Epithelial cell of proximal tubule (primary cell): ENCODE results near the gene MTA3. TPM values are rescaled to one million over a fixed set of nuclear protein-coding genes. Genes with fewer than 3 reads are reported as not detected.

Experiments
- DNase-seq: peaks from one replicate; pipeline ENCODE4 v3.0.0-alpha.2; 2011; ENCODE audit warnings: low read depth
- H3K4me3 ChIP-seq: 2 replicates; pipeline ENCODE4 v1.5.1; 2011; ENCODE audit warnings: low read depth, mild to moderate bottlenecking, low read length
- CTCF ChIP-seq: conservative IDR thresholded peaks from 2 replicates; pipeline ENCODE4 v1.5.1; 2012; ENCODE audit warnings: low read depth, mild to moderate bottlenecking, low read length
- total RNA-seq: library from RNA; depleted of rRNA; stranded (reverse); fragments of >200 nt; gene quantifications from 2 replicates; pipeline ENCODE4 v1.2.3, GENCODE V29; 2015

The MTA3 gene
- total RNA-seq, 1 donor from 2014 or later: 17.8 TPM

- no peak for TF ChIP-seq CTCF
- DNase-seq: no peak
- H3K4me3 ChIP-seq: no peak overlapping the region
Measured at GRCh38 chr2:42566025-42566424, 2.4 kb upstream of the MTA3 start.

DNA sequence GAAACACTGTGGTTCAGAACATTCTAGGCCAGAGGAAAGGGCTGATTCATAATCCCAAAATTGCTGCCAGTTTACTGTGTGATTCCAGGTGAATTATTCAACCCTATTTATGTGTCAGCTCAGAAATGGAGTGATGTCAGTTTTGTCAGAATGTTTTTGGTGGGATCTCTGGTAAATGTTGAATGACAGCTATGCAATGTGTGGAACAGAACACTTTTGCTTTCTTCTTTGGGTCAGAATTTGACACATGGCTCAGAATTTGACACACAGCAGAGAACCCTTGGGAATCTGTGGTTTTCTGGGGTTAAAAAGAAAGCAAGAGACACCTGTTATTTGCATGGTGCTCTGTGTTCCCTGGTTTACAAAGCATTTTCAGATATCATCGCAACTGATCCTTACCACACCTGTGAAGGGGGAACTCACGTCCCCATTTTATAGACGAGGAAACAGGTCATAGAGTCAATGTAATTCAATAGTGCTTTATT lies 1.6 kb upstream of the MTA3 start:
- DNase-seq: no peak
- no peak for TF ChIP-seq CTCF

DNA sequence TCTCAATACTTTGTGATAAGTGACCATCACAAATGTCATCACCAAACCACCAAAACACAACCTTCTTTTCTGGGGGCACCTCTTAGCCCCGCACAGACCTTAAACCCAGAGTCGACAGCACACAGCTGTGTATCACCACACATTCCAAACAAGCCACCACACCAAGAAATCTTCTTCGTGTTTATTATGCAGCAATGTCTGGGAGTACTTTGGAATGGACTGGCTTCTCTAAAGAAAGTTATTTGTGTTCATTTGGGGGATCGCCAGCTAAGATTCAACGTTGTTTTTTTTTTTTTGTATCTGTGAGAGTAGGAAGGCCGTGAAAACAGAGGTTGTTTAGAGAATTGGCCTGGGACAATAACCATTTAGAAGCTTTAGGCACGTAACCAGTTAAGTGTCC lies 1.1 kb upstream of the MTA3 start:
- no peak overlapping the region for H3K4me3 ChIP-seq
- no peak for DNase-seq
- TF ChIP-seq CTCF: no peak

More for the DNA sequence above, 1.6 kb upstream of the MTA3 start:
- H3K4me3 ChIP-seq: no peak overlapping the region

- DNase-seq: no peak
- no peak for TF ChIP-seq CTCF
- peak overlapping the region; percentile 83 for H3K4me3 ChIP-seq
Measured at GRCh38 chr2:42567806-42568400, 529 bp upstream of the MTA3 start.

DNA sequence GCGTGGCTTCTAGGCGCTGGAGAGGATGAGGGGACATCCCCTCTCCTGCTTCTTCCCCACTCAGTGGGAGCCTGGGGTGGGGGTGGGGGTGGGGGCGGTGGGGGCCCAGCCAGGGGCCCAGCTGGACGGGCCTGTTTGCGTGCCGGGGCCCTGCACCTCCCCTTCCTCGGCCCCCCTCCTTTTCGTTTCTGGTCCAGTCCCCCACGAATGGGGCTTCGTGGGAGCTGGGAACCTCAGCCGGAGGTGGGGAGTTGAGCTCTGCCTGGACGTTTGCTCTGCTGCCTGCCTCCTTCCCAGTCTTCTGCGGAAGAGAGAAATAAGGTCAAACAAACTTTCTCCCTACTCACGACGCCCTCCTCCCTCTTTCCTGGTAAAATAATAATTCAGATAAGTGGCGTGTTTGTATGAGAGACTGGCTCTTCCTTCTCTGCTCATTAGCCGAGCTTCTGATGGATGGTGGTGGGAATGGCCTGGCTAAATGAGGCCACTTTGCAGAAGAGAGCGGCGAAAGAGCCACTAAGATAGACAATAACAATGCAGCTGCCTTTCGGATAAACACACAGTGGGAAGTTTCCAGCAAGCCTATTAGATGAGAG lies 782 bp downstream of the MTA3 start:
- no peak for TF ChIP-seq CTCF
- peak overlapping the region; percentile 83 for H3K4me3 ChIP-seq
- no peak for DNase-seq

DNA sequence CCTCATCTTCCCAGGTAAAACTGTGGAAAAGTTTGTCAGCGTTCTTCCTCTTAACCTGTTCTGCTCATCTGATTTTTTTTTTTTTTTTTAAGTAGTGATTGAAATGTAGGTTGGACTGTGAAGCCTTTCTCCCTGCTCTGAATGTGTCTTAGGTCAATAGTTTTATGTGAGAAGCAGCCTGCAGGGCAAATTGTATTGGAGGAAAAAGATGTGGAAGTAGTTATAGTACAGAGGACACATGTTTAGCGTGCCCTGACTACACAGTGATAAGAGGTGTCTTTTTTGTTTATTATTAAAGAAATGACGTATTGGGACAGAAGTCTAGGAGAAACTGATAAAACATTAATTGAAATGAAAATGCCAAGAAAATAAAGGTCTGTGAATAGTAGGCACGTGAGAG lies 1.5 kb downstream of the MTA3 start:
- H3K4me3 ChIP-seq: peak overlapping the region; percentile 83
- DNase-seq: no peak
- TF ChIP-seq CTCF: no peak
